Fibroblast of mammary gland (primary cell): ENCODE results near the gene HOXC10.

ENCODE experiments used
- DNase-seq: peaks from one replicate; pipeline ENCODE4 v3.0.0-alpha.2; 2010; ENCODE audit warnings: low read depth
- H3K4me3 ChIP-seq: 2 replicates; pipeline ENCODE4 v1.5.1; 2011; ENCODE audit warnings: low read depth, mild to moderate bottlenecking, low read length, moderate library complexity; ENCODE audit not compliant: control insufficient read depth
- TF ChIP-seq, protein P1 (sequence below): conservative IDR thresholded peaks from 2 replicates; pipeline ENCODE4 v1.5.1; 2011; ENCODE audit warnings: low read depth, low read length, inconsistent platforms; ENCODE audit not compliant: control insufficient read depth, insufficient read depth

Gene HOXC10

DNA sequence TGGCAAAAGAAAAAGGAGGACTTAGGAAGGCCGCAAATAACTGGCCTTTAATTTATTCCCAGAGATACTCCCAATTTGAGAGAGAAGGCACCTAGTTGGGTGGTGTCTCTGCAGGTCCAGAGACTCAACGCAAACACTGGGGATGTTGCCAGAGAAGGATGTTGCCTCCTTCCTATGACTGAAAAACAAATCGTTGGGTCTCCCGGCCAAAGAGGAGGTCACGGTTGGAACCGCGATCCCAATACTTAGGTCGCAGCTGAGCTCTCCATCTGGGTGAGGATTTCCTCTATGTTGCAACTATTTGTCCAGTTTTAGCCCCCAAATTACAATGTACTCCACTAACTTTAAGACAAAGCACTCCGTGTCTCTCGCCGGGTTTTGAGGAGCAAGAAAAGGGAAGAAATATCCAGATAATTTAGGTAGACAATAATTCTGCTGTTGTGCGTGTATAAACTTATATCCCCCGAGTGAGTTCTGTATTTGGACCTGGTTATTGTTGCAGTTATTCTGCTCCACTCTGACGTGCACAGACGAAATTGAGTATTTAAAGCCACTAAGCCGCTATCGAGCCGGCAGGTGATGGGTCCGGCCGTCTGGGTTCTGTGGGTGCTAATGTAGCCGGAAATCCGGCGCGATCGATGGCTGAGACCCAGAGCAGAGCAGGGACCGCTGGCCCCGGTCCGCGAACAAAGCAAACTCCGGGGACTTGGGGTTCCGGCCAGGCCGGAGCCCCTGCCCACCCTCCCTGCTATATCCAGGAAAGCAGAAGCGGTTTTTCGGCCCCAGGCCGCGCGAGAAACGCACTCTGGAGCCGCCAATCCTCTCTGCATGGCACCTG, 24.5 kb upstream of the HOXC10 start:
- no peak overlapping the region for H3K4me3 ChIP-seq

DNA sequence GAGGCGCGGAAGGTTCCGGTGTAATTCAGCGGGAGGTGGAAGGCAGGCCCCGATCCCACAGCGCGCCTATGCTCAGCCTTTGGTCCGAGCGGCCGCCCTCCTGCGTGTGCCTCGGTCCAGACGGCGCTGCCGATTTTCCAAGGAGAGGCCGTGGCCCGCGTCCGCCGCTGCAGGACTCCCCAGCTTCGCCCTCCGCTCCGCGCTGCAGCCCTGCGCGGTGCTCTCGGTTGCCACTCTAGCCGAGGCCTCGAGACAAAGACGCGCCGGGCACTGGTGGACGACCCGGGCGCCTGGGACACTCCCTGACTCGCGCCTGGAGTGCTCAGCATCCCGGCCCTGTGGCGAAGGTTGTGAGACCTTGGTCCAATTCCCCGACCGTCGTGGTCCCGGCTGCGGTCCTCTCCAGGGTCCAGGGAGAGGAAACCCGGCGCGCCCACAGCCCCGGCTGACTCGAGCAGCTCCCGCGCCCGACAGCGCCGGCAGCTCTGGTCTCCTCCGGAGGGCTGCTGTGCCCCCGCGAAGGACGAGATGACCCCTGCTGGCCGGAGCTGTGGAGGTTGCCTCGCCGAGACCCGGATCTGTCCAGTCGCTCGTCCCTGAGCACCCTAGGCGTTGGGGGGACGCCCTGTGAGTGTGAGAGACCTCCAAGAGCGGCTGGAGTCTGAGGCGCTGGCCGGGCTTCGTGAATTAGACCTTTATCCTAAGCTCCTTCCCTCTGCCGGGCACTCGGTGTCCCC, 23.8 kb upstream of the HOXC10 start:
- H3K4me3 ChIP-seq: no peak overlapping the region
- DNase-seq: no peak
- TF ChIP-seq, protein P1, sequence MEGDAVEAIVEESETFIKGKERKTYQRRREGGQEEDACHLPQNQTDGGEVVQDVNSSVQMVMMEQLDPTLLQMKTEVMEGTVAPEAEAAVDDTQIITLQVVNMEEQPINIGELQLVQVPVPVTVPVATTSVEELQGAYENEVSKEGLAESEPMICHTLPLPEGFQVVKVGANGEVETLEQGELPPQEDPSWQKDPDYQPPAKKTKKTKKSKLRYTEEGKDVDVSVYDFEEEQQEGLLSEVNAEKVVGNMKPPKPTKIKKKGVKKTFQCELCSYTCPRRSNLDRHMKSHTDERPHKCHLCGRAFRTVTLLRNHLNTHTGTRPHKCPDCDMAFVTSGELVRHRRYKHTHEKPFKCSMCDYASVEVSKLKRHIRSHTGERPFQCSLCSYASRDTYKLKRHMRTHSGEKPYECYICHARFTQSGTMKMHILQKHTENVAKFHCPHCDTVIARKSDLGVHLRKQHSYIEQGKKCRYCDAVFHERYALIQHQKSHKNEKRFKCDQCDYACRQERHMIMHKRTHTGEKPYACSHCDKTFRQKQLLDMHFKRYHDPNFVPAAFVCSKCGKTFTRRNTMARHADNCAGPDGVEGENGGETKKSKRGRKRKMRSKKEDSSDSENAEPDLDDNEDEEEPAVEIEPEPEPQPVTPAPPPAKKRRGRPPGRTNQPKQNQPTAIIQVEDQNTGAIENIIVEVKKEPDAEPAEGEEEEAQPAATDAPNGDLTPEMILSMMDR: peak; percentile 16

More for the DNA sequence above, 24.5 kb upstream of the HOXC10 start:
- TF ChIP-seq, protein P1: no peak
- DNase-seq: no peak

DNA sequence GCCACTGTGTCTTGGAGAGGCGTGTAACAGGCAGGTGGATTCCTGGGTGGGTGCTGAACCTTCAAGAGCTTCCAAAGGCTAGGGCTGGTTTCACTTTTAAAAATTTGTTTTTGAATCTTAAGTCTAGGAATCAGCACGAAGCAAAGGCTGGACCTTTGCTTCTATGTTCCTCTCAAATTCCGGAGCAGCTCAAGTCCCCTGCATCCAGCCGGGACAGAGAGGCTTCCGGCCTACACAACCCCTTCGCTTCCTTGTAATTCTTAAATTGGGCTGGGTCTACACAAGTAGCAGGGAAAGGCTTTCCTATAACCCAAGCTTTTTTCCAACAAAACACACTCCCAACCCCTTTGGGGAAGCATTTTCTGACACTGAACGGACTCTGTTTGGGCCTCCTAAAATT, 21.9 kb upstream of the HOXC10 start:
- no peak for DNase-seq
- H3K4me3 ChIP-seq: no peak overlapping the region
- TF ChIP-seq, protein P1: no peak

DNA sequence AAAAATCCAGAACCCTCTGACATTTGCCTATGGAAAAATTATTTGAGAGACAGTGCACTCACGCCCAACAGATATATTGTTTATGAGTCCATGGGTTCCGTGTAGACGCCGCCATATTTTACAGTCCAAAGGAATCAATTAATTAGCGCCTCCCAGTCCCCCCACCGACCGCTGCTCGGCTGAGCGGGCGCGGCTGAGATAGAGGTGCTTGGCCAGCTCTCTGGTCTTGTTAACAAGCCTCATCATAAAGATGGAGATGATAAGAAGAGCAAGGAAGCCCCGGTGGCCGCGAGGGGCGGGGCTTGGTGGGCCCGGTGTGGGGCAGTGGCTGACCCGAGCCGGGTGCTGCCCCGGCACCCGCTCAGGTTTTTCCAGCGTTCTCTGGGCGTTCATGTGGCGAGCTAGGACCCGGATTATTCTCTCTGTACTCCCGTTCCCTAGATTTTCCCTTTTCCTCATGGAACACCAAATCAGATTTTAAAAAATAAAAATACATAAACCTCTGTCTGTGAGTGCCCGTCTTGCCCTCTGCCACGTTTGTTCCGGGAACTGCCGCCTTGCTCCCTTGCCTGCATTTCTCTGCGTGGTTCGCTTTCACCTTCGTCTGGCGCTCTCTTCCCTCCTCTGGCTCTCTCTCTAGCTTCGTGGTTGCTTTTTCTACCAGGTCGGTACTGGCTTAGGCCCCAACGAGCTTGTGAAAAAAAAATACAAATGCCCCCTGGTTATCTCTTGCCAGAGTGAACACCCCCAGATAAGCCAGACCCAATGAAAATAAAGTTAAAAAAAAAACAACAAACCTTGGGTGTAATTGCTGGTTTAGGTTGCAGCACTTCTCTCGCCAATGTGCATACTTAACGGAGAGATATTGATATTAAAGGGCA, 21.3 kb upstream of the HOXC10 start:
- no peak overlapping the region for H3K4me3 ChIP-seq
- DNase-seq: no peak
- TF ChIP-seq, protein P1: no peak

DNA sequence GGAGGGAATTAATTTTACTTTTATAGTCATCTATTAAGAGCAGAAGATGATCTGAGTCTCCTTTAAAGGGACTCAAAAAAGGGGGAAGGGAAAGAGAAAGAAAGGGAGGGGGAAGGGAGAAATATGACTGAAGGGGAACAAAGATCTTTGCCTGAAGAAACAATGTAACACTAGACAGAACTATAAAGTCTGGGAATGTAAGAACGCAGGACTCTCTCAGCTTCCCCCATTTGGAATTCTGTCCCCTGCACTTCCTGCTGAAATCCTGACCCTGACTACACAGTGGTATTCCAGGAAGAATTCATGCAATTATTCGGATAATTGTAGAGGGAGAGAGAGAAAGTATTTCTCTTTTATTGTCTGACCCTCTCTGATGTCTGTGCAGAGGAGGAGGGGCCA, 20.6 kb upstream of the HOXC10 start:
- no peak overlapping the region for H3K4me3 ChIP-seq
- TF ChIP-seq, protein P1: no peak
- no peak for DNase-seq

DNA sequence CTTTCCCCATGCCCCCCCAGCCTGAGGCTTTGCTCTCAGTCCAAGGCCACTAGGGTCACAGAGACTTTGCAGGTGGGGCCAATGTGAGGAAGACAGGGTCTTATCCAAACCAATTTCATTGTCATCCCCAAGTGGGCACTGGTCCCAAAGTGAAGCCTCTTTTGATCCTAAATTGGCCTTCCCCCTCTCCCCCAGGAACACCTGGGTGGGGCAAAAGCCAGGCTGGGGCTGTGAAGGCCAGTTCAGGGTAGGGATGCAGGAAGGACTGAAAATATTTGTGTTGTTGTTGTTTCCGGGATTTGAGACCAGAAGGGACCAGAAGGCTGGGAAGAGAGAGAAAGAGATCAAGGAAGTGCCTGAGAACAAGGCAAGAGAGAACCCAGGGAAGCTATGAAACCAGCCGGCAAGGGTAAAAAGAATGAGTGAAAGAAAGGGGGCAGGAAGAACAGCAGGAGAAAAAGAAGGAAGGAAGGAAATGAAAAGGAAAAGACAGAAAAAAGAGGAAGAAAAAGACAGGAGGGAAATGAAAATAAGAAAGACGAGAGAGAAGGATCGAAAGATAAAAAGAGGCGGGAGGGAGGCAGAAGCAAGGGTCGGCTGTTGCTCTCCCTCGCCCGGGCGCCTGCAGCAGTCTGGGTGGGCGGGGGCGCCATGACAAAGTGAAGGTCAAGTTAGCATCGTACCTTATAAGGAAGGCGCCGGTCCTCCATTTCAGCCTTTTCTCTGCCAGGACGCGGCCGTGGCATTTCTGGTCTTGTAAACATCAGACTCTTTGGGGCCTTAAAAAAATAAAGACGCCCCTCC, 19.5 kb upstream of the HOXC10 start:
- no peak overlapping the region for H3K4me3 ChIP-seq
- no peak for DNase-seq
- TF ChIP-seq, protein P1: no peak
